SKM-1 (cell line): ENCODE results near the gene PTPRD.

ENCODE experiments used
- DNase-seq: peaks from one replicate; lab custom pipeline; 2025; ENCODE audit not compliant: unreplicated experiment; lab: John Stamatoyannopoulos, UW

Gene PTPRD

DNA sequence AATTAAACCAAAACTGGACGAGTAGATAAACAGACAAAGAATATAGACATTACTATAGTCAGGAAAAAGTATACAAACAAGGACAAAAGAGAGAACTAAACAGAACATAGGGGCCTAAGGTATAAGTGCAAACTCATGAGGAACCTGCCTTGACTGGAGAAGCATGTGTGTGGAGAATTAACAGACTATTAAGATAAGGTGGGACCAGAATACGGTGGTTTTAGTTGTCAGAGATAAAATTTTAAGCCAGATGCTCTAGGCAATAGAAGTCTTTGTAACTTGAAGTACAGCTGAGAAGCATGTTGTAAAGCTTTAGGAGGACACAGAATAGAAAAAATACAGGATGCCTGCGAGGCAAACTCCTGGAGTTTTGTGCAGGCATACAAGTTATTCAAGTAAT lies 707.1 kb downstream of the PTPRD start:
- DNase-seq = no peak

DNA sequence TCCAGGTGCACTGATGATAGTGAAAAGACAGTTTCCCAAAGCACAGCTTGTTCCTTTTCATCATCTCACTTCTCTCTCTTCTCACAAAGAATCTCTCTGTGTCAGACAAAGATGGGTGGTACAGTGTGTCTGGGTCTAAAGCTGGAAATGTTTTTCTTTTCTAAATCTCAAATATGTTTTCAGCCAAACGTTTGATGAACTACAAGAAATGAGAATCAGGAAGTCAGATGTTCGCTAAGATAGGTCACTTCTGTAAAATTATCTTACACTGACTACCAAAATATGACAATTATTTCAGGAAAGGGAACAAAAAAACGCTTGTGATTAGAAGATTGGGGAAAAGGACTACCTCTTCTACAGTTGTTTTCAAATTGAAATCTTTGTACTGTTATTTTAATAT lies 708.8 kb downstream of the PTPRD start:
- no peak for DNase-seq

DNA sequence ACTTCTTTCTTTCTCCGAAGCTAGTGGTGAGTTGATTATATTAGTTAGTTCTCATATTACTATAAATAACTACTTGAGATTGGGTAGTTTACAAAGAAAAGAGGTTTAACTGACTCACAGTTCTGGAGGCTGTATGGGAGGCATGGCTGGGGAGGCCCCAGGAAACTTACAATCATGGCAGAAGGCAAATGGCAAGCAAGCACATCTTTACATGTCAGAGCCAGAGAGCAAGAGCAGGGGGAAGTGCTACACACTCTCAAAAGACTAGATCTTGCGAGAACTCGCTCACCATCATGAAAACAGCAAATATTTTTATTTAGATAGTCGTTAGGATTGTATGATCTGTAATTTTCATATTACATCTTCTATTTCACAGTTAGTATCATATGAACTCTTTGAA lies 711.2 kb downstream of the PTPRD start:
- DNase-seq = no peak

DNA sequence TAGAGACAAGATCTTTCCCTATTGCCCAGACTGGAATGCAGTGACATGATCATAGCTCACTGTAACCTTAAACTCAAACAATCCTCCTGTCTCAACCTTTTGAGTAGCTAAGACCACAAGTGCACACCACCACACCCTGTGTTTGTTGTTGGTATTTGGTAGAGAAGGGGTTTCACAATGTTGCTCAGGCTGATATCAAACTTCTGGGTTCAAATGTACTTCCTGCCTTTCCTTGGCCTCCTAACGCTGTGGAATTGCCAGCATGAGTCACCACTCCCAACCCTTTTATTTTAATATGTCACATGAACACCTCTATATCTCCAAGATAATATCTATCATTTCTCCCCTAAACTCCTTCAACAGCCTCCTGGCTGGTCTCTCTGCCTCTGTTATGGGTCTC lies 719.0 kb downstream of the PTPRD start:
- no peak for DNase-seq

DNA sequence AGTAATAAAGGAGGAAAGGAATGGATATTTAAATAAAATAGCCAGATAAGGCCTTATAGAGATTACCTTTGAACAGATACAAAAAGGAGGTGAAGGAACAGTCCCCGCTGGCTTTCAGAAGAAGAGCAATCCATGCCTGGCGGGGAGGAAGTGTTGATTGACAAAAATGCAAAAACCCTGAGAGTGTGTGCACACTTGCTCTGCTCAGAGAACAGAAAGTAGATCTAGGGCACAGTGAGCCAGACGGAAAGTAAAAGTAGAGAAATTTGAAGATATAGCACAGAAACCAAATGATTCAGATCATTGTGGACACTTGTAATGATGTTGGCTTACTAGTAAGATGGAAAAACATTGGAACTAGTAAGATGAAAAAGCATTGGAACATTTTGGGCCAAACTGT lies 720.6 kb downstream of the PTPRD start:
- DNase-seq = no peak

DNA sequence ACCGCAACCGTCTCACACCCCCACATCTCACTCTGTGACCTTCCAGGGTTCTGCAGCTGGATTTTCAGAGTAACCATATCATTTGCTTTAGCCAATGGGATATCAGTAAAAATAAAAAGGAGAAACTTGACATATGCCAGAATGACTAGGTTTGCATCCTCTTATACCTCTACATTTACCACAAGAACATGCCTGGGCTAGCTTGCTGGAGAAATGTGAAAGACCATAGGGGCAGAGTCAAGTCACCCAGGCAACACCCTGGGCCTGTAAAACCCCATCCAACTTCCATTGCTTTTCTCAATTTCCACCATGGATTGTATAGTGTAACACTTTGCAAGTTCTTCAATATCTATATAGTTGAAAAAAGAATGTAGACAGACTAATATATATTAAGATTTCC lies 731.1 kb downstream of the PTPRD start:
- DNase-seq = no peak

DNA sequence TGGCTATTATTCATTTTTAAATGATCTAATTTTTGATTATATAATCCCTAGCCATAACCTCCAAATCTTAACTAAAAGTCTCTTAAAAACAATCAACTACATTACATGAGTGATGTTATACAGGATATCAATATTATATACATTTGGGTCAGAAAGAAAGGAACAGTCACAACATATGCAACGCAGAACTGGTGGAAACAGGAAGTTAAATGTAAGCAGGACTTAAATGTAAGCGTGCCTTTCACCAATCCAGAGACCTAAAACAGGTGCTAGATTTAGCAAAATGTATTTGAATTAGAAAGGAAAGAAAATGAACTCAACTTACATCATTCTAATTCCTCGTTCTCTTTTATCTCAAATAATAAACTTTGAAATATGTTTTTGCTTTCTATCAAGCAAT lies 738.5 kb downstream of the PTPRD start:
- no peak for DNase-seq

DNA sequence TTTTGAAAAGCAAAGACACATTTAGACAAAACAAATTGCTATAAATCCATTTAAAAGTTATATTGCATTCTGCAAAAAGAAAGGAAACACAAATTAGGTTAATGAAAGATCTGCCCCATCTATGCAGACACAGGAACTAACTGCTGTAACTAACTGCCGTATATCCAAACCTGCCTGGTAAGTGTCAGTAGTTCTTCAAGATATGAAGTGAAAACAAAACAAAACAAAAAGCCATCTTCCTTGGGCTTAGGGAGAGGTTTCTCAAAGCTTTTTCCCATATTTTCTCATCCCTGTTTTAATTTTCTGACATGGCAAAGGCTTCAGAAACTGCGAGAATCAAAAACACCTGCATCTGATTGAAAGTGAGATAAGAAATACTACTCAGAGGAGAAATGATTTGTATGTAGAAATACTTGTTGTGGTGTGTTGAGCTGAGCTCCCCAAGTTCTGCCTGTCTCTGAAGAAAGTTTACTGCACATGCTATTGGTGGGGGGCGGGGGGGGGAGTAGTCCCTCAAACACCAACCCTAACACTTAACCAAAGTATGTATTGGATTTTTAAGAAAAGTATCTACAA lies 750.5 kb downstream of the PTPRD start:
- DNase-seq = no peak

DNA sequence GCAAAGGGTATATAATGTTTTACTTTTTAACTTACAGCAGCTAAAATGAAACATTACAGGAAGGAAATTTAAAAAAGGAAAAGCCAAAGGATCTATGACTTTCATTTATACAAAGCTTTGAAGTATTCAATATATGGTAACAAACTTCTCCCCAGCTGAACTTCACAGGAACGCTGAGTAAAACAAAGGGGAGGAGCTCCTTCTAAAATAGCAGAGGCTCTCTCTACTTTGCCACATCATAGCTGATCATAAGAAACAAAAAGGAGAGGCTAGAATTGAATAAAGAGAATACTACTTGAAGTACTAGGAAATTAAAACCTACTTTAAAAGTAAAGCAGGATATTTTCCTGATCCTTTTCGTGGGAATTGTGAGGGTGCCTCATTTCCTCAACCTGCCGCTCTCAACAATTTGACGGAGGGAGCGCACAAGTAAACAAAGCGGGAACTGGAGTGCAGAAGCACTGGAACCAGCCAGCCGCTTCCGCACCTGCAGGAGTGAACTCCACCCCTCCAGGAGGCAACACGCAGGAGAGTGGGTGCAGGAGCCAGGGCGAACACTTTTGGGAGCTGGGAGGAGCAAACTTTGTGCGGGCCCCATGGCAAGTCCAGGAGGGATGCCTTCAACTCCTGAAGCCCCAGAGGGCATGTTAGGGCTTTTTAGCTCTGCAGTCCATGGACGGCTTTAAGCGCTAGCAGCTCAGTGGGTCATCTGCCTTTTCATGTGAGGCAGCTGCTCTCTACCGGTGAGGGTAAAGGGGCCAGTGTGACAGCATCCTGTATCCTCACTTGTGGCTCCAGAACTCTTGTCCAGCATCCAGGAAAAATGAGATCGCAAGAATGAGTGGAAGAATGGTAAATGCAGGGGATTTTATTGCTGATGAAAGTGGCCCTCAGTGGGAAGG lies 757.4 kb downstream of the PTPRD start:
- DNase-seq = no peak

DNA sequence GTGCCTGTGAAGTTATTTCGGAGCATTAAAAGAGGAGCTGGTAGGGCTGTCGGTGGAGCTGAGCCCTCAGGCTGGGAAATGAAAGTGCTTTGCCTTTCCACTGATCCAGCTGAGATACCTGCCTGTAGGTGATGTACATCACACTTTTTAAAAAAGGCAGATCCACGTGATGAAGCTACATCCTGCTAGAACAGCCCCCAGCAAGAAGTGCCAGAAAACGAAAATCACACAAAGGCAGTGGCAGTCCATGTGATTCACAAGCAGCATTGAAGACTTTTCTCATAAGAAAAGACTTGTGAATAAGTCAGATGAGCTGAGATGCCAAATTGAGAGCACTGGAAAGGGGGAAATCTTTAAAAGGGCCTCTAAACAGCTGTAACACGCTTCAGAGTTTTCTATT lies 765.1 kb downstream of the PTPRD start:
- no peak for DNase-seq

DNA sequence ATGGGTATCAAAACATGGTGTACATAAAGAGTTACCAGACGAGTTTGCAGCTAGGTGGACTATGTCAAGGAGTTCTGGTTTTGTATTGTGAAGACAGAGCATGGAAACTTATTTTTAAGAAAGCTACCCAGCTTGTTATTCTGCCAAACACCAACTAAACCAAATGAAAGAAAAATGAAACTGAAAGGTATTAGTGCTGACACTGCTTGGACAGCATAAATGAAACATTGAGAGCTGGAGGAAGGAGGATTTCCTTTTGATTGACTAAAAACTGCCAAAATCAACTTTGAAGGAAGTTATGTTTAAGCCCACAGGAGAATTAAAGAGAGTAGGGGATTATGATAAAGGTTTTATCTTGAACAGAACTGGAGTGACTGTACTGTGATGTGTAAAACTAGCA lies 766.2 kb downstream of the PTPRD start:
- no peak for DNase-seq

DNA sequence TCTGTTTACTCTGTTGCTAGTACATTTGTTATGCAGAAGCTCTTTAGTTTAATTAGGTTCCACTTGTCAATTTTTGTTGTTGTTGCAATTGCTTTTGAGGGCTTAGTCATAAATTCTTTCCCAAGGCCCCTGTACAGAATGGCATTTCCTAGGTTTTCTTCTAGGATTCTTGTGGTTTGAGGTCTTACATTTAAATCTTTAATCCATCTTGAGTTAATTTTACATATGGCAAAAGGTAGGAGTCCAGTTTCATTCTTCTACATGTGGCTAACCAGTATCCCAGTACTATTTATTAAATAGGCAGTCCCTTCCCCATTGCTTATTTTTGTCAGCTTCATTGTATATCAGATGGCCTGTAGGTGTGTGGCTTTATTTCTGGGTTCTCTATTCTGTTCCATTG lies 792.4 kb downstream of the PTPRD start:
- no peak for DNase-seq

DNA sequence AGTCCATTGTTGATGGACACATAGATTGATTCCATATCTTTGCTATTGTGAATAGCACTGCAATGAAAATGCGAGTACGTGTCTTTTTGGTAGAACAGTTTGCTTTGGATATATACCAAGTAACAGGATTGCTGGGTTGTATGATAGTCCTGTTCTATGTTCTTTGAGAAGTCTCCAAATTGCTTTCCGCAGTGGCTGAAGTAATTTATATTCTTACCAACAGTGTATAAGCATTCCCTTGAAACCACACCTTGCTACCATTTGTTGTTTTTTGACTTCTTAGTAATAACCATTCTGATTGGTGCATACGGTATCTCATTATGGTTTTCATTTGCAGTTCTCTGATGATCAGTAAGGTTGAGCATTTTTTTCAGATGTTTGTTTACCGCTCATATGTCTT lies 792.9 kb downstream of the PTPRD start:
- DNase-seq = no peak

DNA sequence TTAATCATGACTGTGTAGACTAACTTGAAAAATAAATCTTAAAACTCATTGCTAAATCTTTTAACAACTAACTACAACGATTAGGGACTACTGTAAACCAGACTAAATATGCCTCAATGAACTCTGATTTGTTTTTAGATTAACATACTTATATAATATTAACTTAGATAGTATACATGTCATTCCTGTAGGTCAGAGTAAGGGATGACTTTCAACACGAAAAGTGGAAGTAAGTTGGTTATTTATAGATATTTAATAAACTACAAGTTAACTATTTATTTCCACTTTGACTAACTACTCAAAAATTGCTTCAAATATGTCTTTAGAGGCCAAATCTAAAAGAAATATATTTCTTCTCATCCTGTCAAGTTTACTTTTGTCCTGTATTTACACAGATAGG lies 795.6 kb downstream of the PTPRD start:
- no peak for DNase-seq

DNA sequence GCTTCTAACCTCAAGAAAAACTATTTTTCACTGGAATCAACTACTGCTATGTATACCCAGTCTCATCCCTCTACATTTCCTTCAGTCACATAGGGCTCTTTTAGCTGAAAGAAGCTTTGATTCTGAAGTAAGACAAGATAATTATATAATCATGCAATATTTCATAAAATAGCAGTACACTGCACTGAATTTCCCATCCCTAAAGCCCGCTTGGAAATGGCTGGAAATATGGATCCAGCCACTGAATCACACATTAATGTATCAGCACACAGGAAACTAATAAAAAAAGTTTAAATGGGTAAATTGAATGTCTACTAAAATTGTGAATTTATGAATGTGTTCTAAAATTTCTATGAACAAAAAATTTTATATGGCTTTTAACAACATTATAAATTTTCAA lies 808.7 kb downstream of the PTPRD start:
- no peak for DNase-seq

DNA sequence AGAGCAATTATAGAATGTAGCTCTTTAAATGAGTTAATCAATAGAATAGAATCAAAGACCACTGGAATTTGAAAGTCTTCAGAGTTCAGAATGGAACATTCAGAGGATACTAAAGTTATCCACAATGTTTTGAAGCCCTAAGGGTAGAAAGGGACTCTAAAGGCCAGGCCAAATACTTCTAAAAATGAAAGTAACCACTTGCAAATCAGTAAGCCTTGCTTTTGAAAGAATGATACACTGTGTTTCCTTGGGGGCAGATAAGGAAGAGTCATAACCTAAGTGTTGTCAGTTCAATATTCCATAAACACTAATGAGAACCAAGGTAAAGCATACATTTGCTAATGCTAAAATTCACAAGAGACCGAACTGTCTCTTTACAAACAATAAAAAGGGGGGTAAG lies 813.5 kb downstream of the PTPRD start:
- no peak for DNase-seq

DNA sequence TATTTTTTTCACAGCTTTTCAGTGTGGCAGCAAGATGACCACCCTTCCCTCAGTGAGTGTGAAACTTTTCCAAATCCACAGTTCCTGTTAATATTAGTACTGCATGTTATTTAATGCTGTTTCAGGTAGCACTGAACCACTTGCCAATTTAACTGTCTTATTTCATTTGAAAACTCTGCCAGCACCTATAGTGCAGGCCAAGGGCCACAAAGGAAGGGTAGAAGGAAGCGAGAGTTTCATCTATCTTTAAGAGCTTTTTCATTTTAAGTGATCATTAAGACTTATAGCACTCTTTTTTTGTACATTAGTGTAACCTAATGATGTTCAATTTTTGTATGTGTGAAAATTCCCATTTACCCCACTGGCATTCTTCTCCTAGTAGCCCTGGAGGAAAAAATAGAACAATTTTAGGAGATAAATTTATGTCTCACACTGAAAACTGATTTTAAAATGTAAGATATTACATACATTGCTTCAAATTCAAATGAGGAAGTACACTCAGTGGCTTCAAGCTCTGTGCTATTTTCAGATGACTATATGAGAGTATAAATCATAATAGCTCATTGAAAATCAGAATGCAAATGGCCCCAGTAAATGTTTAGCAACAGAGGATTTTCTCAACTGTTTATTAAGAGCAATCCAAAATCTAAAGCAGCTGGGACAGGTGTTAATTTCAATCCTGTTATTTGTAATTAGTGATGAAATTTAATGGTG lies 820.5 kb downstream of the PTPRD start:
- DNase-seq = no peak

DNA sequence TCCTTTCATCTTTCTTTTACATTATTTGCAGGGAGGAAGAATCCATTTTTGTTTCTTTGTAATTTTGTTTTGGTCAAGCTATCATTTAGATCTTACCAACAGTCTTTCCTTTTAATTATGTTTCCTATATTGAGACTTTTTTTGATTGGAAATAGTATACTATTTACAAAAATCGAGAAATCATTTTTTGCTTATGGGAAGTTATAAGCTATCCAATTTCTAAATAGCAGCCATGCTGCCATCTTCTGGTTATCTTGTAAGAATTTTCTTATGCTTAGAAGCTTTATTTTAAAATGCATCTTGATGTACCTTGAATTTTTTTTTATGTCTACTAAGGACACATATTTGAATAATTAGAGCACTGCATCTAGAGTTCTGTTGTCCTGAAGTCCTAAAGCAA lies 821.2 kb downstream of the PTPRD start:
- DNase-seq = no peak

DNA sequence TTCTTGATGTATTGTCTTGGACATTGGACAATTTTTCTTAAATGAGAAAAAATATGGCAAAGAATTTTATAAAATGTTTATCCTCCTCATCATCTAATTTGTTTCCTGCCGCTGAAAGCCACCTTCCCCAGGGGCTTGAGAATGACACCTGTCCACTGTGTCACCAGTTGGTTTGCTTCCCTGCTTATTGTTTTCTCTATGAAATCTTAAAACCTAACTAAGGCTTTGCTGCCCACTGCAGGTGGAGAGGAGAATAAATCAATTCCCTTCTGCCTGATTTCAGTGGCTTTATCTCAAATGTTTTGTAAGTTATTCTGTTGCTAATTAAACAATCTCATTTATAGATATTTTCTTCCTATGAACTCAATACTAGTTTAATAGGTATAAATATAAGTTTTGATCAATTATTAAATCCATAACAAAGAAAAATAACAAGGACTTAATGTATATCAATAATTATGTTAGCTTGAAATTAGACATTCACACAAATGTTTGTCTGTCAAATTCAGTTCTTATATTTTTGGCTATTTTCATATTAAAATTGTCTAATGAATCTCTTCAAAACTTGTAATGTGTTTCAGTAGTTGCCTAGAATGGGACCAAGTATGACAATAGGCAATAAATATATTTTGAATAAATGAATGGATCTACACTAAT lies 822.5 kb downstream of the PTPRD start:
- DNase-seq = peak; percentile 21

DNA sequence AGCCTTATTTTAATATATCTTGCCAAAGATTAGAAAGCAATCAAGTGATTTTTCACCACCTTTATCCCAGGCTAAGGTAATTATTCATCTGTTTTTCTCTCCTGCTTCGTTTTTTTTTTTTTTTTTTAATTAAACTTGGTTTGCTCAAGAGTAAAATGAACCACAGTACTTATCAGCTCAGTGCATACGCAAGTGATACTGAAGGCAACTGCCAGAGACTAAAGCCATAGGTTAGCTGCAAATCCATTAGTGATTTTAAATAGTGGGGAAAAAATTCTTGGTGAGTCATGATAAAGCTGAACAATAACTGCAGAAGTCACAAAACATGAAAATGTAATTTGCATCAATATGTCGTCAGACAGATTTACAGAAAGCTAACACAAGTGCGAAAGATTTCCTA lies 829.1 kb downstream of the PTPRD start:
- no peak for DNase-seq

DNA sequence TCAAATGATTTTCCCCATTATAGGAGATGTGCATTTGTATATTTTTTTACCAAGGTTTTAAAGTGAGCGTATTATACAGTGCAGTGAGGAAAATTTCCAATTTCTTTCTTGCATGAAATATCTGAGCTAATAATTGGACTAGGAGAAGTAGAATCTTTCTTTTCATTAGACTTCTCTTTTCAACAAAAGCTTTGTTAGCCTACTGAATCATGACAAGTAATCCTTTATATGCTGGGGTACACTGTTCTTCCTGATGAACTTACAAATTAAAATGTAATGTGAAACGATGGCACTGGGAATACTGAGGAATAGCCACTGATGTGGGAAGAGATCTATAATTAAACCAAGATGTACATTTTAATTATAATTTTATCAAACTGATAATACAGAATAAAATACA lies 829.6 kb downstream of the PTPRD start:
- DNase-seq = no peak

DNA sequence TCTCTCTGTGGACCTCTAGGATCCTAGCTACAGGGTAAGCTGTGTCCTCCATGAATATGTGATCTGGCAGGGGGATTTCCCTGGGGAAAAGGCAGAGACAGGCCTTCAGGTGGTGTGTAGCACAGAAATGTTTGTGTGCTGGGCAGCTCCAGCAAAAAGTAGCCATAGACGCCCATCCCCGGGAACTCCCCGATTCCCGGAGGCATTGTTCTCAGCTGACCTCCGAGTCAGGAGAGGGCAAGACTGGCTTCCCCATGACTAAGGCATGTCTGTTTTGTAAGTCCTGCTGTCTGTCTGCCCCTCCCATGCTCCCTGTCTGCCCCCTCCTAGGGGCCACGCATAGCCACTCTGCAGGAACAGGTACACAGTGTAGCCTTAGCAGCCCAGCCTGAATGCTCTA lies 834.5 kb downstream of the PTPRD start:
- no peak for DNase-seq
